ENCODE results near the gene FOXD1. TPM values are rescaled to one million over a fixed set of nuclear protein-coding genes. Genes with fewer than 3 reads are reported as not detected.
"Not testable (repeated sequence)": the region's sequence is repeated elsewhere in the genome, so short reads cannot be mapped to it uniquely, and the experiment has no call there.

FOXD1 gene
- total RNA-seq, 1 donor from 2014 or later: 0.94 TPM

GRCh38 chr5:73415171-73415570 lies 33.4 kb downstream of the FOXD1 start:
- no peak for DNase-seq

DNA sequence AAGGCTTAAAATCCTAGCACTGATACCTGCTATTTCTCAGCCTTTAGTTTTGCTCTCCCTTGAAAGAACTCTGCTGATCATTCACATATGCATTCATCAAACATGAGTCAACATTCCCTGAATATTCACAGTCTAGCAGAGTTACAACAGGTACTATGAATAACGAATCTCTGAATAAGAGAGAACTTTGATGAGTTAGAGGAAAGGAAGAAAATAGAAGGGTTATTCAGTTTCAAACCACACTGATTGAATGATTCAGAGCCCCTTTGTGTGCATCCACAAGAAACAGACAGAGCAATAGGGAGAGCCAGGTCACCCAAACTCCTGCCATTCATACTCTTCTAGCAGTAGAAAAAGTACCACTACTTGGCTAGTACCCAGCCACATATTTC lies 36.0 kb downstream of the FOXD1 start:
- no peak for DNase-seq

- DNase-seq: no peak
These were observed 36.5 kb downstream of the FOXD1 start for GRCh38 chr5:73411936-73412596.

- DNase-seq: not testable (repeated sequence)
These were observed 38.6 kb downstream of the FOXD1 start for GRCh38 chr5:73409927-73410326.

DNA sequence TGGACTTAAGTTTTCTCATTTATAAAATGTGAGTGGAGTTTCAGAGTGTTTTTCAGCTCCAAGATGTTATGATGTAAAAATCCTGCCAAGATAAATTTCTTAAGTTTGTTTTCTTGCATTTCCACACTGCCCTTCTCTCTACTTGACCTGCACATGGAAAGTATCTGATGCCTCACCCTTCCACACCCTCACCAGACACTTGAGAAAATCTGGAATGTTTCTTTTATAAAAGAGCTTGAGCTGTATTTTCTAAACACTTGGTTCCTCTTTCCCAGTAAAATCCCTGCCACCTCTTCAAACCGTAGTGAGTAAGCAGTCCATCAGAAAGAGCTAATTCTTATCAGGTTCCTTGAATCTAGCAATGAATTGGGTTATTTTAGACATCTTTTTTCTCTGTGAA lies 42.9 kb downstream of the FOXD1 start:
- no peak for DNase-seq

DNA sequence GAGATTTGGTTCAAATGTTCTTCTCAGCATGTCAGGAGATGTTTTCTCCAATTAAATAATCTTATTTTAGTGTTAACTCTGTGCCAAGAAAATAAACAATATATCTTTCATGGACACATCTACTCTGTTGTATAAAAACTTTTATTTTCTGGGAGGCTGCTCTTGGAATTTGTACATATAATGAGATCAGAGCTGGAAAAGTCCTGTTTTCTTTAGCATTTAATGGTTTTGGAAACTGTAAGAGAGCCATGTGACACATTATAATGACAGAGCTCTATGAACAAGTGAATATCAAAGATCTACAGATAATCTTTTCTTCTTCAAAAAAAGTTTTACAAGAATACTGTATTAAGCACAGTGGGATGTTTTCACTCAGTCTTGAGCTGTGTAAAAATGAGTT lies 48.8 kb downstream of the FOXD1 start:
- DNase-seq: no peak

Other genes starting within 250 kb of the FOXD1 start
- 191 TPM for gene BTF3, start 49.7 kb upstream of the FOXD1 start, total RNA-seq
- gene ANKRA2, start 116.9 kb upstream of the FOXD1 start, total RNA-seq: 56.1 TPM
- gene UTP15, start 117.0 kb upstream of the FOXD1 start, total RNA-seq: 33.7 TPM
- 6.7 TPM for gene ARHGEF28, start 177.4 kb upstream of the FOXD1 start, total RNA-seq

Measured in occipital lobe (tissue), 2 donors.